Limb (tissue), 2 donors: ENCODE measurements around the gene NELL2.

Source experiments
- DNase-seq, 2 donors: peaks; one replicate each; pipeline ENCODE4 v3.0.0-alpha.2; 2016; ENCODE audit errors: extremely low spot score in 2 of 2

NELL2 gene

DNA sequence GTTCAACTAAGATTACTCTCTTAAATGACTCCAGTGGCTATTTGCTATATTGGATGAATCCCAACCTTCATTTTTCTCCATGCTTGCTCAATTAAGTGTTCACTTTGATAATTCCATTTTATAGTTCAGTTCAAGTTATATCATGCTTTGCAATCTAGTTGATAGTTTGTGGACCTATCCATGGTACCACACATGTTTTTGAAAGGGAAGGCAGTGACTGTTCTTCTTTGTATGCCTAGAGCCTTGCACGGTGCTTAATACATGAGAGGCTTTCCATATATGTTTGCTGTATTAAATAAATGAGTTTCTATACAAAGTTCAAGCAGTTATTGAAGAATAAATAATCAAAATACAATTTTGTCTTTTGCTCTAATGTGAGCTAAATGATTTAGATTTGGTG lies 391.3 kb downstream of the NELL2 start:
- DNase-seq, result no peak

DNA sequence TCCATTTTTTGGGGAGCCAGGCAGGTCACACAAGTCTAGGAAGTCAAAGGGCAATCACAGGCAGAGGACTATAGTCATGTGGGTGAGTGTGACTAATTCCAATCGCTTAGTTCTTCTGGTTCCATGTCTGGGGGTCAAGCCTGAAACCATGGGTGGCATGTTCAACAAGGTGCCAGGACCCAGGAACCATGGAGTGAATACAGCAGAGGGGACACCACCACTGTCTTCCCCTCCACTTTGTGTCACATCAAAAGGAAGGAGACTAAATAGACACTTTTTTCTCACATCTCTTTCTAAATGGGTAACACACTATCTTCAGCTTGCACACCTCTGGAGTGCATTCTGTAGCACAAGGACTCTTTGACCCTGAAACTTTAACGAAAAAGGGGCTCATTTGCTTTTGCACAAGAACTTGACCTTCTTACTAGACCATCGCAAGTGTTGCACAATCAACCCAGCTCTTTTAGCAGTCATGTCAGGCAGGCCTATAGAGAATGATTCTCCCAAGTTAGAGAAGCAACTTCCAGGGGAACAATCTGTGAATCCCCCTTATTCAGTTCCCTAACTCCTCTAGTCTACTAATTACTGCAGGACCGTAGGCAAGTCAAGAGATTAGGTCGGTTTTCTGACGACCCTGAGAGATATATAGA lies 398.7 kb downstream of the NELL2 start:
- no peak for DNase-seq

DNA sequence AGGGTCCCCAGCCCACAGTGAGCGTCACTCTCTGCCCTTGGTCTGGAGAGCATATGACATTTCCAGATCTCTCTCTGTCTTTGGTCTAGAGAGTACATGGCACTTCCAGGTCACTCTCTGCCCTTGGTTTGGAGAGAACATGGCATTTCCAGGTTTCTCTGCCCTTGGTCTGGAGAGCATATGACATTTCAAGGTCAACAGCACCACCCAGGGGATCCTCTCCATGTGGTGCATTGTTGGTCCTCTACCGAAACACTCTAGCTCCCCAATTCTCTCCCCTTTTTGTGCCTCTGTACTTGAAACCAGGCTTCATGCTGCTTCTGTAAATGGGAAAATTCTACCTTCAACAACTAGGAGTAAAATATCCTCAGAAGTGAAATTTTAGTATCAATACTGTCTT lies 399.4 kb downstream of the NELL2 start:
- no peak for DNase-seq

DNA sequence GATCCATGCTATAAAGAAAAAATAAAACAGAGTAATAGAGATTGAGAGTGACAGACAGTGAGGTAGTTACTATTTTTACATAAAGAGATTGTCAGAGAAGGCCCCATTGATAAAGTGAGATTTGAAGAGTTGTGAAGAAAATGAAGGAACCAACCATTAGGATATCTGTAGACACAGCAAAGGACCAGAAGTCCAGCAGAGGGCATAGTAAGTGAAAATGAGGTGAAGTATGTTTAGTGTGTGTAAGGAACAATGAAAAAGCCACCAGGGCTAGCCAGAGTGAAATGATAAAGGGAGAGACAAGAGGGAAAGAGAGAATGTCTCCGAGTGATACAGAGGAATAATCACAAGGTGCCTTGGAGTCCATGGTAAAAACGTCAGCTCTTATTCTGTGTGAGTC lies 411.0 kb downstream of the NELL2 start:
- no peak for DNase-seq

DNA sequence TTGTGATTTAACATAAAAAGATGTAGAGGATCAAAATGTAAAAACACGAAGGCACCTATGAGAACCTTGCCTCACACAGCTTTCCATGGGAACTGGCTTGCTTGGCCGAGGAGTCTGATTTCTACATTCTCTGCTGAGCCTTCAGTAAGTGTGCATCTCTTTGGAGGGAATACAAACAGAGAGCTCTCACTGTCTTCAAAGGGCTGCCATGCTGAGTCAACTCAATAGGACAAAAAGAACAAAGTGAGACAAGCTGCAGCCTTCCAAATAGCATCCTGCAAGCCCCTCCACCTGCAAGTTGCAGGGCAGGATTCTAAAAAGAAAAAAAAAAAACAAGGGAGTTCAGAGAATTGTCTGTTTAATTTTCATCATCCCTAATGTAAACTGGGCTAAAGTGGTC lies 411.9 kb downstream of the NELL2 start:
- DNase-seq, result no peak

DNA sequence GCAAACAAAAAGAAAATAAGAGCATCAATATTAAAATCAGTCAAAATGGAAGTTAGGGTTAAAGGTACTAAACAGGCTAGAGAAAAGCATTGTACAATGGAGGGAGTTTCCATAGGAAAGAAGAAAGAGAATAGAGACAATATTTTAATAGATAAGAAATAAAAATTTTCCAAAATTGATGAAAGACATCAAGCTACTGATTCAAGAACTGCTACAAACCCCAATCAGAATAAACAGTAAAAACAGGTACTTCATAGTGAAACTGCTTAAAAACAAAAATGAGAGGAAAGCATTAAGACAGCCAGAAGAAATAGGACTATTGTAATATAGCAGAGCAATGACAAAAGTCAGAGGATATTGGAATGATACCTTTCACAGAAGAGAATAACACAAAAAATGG lies 413.4 kb downstream of the NELL2 start:
- DNase-seq, result no peak

DNA sequence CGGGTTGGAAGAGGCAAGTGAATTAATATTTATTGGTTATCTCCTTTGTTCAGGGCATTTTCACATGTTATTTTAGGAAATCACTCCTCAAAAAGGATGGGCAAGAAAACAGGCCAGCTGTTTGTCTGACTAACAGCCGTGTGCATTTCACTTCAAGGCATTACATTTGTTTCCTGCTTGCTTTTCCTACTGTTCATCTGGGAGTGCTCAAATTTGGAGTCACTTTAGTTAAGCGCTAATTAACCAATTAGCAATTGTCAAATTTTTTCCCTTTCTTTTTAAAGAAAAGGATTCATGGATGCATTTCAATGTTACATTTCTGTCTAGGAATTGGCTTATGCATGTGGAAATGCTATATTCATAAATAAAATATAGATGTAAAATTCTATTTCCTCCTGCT lies 415.9 kb downstream of the NELL2 start:
- DNase-seq, result no peak

DNA sequence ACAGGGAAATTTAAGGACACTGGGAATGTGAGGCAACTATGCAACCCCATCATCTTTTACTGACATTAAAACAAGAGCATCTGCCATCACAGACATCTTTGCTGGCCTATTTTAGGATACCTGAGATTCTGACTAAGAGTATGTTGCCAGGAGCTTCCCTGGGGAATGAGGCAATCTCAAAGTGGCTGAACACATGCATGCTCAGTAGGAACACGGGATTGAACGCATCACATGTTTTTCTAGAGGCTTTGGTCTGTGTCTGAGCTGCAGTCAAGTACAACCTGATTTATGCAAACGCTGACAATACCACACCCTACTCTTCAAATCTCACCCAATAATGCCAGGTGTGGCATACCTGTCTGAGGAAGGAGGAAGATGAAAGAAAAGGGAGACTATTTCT lies 416.5 kb downstream of the NELL2 start:
- DNase-seq, result no peak
